ENCODE data around the gene TMEM258. TPM values are rescaled to one million over a fixed set of nuclear protein-coding genes. Genes with fewer than 3 reads are reported as not detected.

The TMEM258 gene
- total and polyA plus RNA-seq, 2 donors (not counting 3 experiments of a cell fraction or from before 2014, with no cell fraction given): 140 to 534 TPM

DNA sequence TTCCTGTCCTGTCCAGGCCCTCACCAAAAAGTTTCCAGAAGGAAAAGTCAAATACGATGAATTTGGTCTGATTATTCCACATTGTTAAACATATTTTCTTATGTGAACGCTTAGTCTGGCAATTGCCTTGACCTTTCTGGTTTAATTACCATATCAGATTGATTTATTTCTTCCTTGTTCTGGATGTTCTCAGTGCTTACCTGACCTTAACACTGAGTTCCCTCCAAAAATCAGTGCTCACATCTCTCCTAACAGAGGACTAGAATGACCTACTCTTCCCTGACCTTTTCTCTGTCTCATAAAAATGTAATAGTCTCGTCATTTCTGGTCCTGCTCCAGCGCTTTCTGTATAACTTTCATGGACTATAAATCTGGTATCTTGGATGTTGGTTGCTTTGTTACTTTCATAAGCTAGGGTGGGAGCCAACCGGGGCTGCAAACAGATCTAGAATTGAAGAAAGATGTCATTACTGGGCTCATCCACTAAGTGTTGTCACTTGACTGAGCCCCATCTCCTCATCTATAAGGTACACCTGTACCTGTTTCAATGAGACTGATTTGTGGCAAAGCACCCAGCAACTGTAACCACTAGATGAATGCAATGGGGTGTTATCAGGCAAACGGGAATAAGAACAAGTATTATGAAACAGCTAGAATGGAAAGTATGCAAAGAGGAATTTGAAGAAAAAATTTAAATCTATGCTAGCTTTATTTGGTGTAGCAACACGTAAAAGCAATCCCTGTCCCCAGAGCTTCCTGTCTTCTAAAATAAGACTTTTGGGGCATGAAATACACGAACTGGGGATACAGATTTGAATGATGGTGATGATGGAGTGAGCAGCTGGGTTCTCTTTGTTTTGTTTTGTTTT lies 38.1 kb upstream of the TMEM258 start:
- DNase-seq (ENCODE audit: low read depth, low spot score): no peak
- CTCF ChIA-PET: interaction anchor here (0.9 to 3.6 kb wide), 8 partner anchors 10 to 278 kb away, joined by 3 to 50 read pairs (median 6); partner anchors contain the start of gene FADS1
- dilution Hi-C loops (cut with MboI; ENCODE audit: extremely low pct_ligation_motif_present, low sequenced_read_pairs): no loop called here

DNA sequence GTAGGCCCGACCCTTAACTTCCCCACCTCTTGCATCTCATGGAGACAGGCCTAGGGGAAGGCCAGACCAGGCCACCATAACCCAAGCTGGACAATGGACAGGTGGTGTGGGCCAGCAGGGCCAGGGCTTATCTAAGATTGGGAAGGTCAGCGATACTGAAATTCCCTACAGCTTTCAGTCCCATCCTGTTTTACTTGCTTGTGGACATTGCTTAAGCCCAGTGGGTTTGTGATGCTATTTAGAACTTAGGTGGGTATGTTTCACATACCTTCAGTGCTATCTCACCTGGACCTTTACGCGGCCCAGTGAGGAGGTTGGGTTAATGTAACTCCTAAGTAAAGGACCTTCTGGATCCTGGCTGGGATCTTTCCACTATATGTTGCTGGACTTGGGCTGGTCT lies 37.4 kb upstream of the TMEM258 start:
- Histone ChIP-seq H3K4me1 (ENCODE audit: control insufficient read depth, extremely low read depth, insufficient read depth, low read length) (peaks cover 60% of the 10 kb centered on the region), H3K9me1 (replicated peaks; ENCODE audit: control insufficient read depth, extremely low read depth, insufficient read depth, low read length) (no peaks in the 10 kb centered on the region), H2AFZ (ENCODE audit: low read depth, low read length) (no peak overlapping the region), H3K4me3 (replicated peaks in 1 of 3; ENCODE audit: insufficient read depth in 1 of 3, low read depth in 1 of 3, low read length in 3 of 3) (peak overlapping the region; percentile 69 to 93 (median 76)), H3K79me2 (ENCODE audit: control insufficient read depth, insufficient read depth, low read length) (peaks cover 61% of the 10 kb centered on the region), H3K36me3 (ENCODE audit: control insufficient read depth in 2 of 2, extremely low read depth in 1 of 2, insufficient read depth in 2 of 2, low read length in 2 of 2) (no peaks in the 10 kb centered on the region), H3K9me3 (replicated peaks; ENCODE audit: control insufficient read depth, insufficient read depth, low read length) (no peaks in the 10 kb centered on the region), H3K27ac (ENCODE audit: insufficient read depth, low read depth, low read length) (peak overlapping the region; percentile 86), H4K20me1 (replicated peaks; ENCODE audit: control insufficient read depth, extremely low read depth, insufficient read depth, low read length) (peaks cover 4% of the 10 kb centered on the region), H3K4me2 (ENCODE audit: insufficient read depth, low read length) (peak overlapping the region; percentile 77), H3K9ac (replicated peaks; ENCODE audit: extremely low read depth, insufficient read depth, low read length) (peak overlapping the region; percentile 43), H3K27me3 (ENCODE audit: control insufficient read depth in 2 of 2, insufficient read depth in 2 of 2, low read length in 2 of 2) (no peaks in the 10 kb centered on the region)
- DNase-seq (ENCODE audit: low read depth, low spot score): no peak
- BruUV-seq (replicated peaks): no TSS peak
- FAIRE-seq: no peak
- dilution Hi-C loops (cut with MboI; ENCODE audit: extremely low pct_ligation_motif_present, low sequenced_read_pairs) (no loop called here), intact Hi-C loops (cut with micrococcal nuclease) (no loop called here)
- ChIA-PET CTCF (interaction anchor here (1.0 to 3.6 kb wide), 5 partner anchors 10 to 252 kb away, joined by 3 to 50 read pairs (median 4); partner anchors contain the start of genes FADS1, FEN1 and TMEM258), POLR2A (interaction anchor here (1.8 to 4.3 kb wide), 2 partner anchors 13 to 33 kb away, joined by 4 to 36 read pairs; partner anchors contain the start of gene FADS1)
- TF ChIP-seq POLR2A (IDR thresholded peaks at IDR 0.05; ENCODE audit: low read depth, low read length): peak; percentile 42
- TF ChIP-seq, protein P1, sequence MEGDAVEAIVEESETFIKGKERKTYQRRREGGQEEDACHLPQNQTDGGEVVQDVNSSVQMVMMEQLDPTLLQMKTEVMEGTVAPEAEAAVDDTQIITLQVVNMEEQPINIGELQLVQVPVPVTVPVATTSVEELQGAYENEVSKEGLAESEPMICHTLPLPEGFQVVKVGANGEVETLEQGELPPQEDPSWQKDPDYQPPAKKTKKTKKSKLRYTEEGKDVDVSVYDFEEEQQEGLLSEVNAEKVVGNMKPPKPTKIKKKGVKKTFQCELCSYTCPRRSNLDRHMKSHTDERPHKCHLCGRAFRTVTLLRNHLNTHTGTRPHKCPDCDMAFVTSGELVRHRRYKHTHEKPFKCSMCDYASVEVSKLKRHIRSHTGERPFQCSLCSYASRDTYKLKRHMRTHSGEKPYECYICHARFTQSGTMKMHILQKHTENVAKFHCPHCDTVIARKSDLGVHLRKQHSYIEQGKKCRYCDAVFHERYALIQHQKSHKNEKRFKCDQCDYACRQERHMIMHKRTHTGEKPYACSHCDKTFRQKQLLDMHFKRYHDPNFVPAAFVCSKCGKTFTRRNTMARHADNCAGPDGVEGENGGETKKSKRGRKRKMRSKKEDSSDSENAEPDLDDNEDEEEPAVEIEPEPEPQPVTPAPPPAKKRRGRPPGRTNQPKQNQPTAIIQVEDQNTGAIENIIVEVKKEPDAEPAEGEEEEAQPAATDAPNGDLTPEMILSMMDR (IDR thresholded peaks at IDR 0.05; ENCODE audit: extremely low read depth in 1 of 2, insufficient read depth in 1 of 2, low read depth in 1 of 2, low read length in 2 of 2): no peak

More for the DNA sequence above, 38.1 kb upstream of the TMEM258 start:
- Histone ChIP-seq H3K36me3 (ENCODE audit: control insufficient read depth in 2 of 2, extremely low read depth in 1 of 2, insufficient read depth in 2 of 2, low read length in 2 of 2) (no peaks in the 10 kb centered on the region), H3K9me3 (replicated peaks; ENCODE audit: control insufficient read depth, insufficient read depth, low read length) (no peaks in the 10 kb centered on the region), H4K20me1 (replicated peaks; ENCODE audit: control insufficient read depth, extremely low read depth, insufficient read depth, low read length) (peaks cover 4% of the 10 kb centered on the region), H2AFZ (ENCODE audit: low read depth, low read length) (no peak overlapping the region), H3K4me2 (ENCODE audit: insufficient read depth, low read length) (peak overlapping the region; percentile 77), H3K9me1 (replicated peaks; ENCODE audit: control insufficient read depth, extremely low read depth, insufficient read depth, low read length) (no peaks in the 10 kb centered on the region), H3K9ac (replicated peaks; ENCODE audit: extremely low read depth, insufficient read depth, low read length) (peak overlapping the region; percentile 43), H3K79me2 (ENCODE audit: control insufficient read depth, insufficient read depth, low read length) (peaks cover 67% of the 10 kb centered on the region), H3K4me3 (replicated peaks in 1 of 3; ENCODE audit: insufficient read depth in 1 of 3, low read depth in 1 of 3, low read length in 3 of 3) (peak overlapping the region; percentile 69 to 93 (median 76)), H3K4me1 (ENCODE audit: control insufficient read depth, extremely low read depth, insufficient read depth, low read length) (peaks cover 66% of the 10 kb centered on the region), H3K27me3 (ENCODE audit: control insufficient read depth in 2 of 2, insufficient read depth in 2 of 2, low read length in 2 of 2) (no peaks in the 10 kb centered on the region), H3K27ac (ENCODE audit: insufficient read depth, low read depth, low read length) (peak overlapping the region; percentile 10)
- intact Hi-C loops (cut with micrococcal nuclease): no loop called here
- FAIRE-seq: peak; percentile 80
- BruUV-seq (replicated peaks): TSS peak; percentile 8
- no peak for TF ChIP-seq MYC (IDR thresholded peaks at IDR 0.05; ENCODE audit: low read depth, low read length)
- TF ChIP-seq, protein P2, sequence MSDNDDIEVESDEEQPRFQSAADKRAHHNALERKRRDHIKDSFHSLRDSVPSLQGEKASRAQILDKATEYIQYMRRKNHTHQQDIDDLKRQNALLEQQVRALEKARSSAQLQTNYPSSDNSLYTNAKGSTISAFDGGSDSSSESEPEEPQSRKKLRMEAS (IDR thresholded peaks at IDR 0.05; ENCODE audit: insufficient read depth, insufficient read length): no peak
- TF ChIP-seq POLR2AphosphoS5 (IDR thresholded peaks at IDR 0.05; ENCODE audit: insufficient read depth, low read depth, low read length): no peak
- no peak for TF ChIP-seq POLR2A (IDR thresholded peaks at IDR 0.05; ENCODE audit: low read depth, low read length)
- no peak for TF ChIP-seq GATA2 (IDR thresholded peaks at IDR 0.05; ENCODE audit: insufficient read depth, insufficient read length, low read depth, low read length)
- TF ChIP-seq JUN (IDR thresholded peaks at IDR 0.05; ENCODE audit: borderline replicate concordance, insufficient read depth, insufficient read length, low read depth): no peak
- no peak for TF ChIP-seq EZH2 (IDR thresholded peaks at IDR 0.05; ENCODE audit: borderline replicate concordance, low read depth, low read length, severe bottlenecking)
- POLR2A ChIA-PET: interaction anchor here (1.8 to 4.3 kb wide), 2 partner anchors 14 to 34 kb away, joined by 4 to 36 read pairs; partner anchors contain the start of gene FADS1
